Activated gamma-delta T cell treated with anti-CD3 and anti-CD28 coated beads, Interleukin-2, amount 50 U/mL, for 16 hours (primary cell): ENCODE data around the gene TTC38.

Experiments used
- DNase-seq: peaks from one replicate; pipeline ENCODE4 v3.0.0-alpha.2; 2020; ENCODE audit warnings: low read depth

The TTC38 gene

GRCh38 chr22:46267431-46268279, at the start of gene TTC38:
Gene TTC38, plus strand, starts transcription at chr22:46268008. Its CDS starts 32 bp downstream, at chr22:46268040.
- peak; percentile 29 for DNase-seq

GRCh38 chr22:46219636-46220035, 48.2 kb upstream of the TTC38 start:
- no peak for DNase-seq

- DNase-seq, result no peak
Observed at GRCh38 chr22:46220921-46221320, 46.9 kb upstream of the TTC38 start.

GRCh38 chr22:46224044-46224897, 43.5 kb upstream of the TTC38 start:
- DNase-seq, result no peak

- no peak for DNase-seq
Observed at GRCh38 chr22:46224898-46225290, 42.9 kb upstream of the TTC38 start.

GRCh38 chr22:46225631-46226030, 42.2 kb upstream of the TTC38 start:
- no peak for DNase-seq

GRCh38 chr22:46226577-46226976, 41.2 kb upstream of the TTC38 start:
- no peak for DNase-seq

- no peak for DNase-seq
Observed at GRCh38 chr22:46229701-46230100, 38.1 kb upstream of the TTC38 start.

- no peak for DNase-seq
Observed at GRCh38 chr22:46230262-46230901, 37.4 kb upstream of the TTC38 start.

GRCh38 chr22:46233231-46233630, 34.6 kb upstream of the TTC38 start:
- DNase-seq, result no peak

GRCh38 chr22:46234969-46235368, 32.8 kb upstream of the TTC38 start:
- no peak for DNase-seq

- DNase-seq, result no peak
Observed at GRCh38 chr22:46237453-46238124, 30.2 kb upstream of the TTC38 start.

- no peak for DNase-seq
Observed at GRCh38 chr22:46238541-46238940, 29.3 kb upstream of the TTC38 start.

- DNase-seq, result no peak
Observed at GRCh38 chr22:46239261-46240048, 28.4 kb upstream of the TTC38 start.

GRCh38 chr22:46240073-46240472, 27.7 kb upstream of the TTC38 start:
- no peak for DNase-seq

- no peak for DNase-seq
Observed at GRCh38 chr22:46240506-46240905, 27.3 kb upstream of the TTC38 start.

GRCh38 chr22:46240907-46241306, 26.9 kb upstream of the TTC38 start:
- no peak for DNase-seq

GRCh38 chr22:46241396-46242007, 26.3 kb upstream of the TTC38 start:
- no peak for DNase-seq

- no peak for DNase-seq
Observed at GRCh38 chr22:46242076-46242475, 25.7 kb upstream of the TTC38 start.

GRCh38 chr22:46244771-46245170, 23.0 kb upstream of the TTC38 start:
- no peak for DNase-seq

GRCh38 chr22:46245511-46245910, 22.3 kb upstream of the TTC38 start:
- no peak for DNase-seq
